ENCODE data around the gene UNC5C.

Gene UNC5C

GRCh38 chr4:95153182-95153581 is 395.6 kb downstream of the UNC5C start:
- no peaks in the 10 kb centered on the region for H3K4me1 ChIP-seq (ENCODE audit: insufficient read depth, low read length, severe bottlenecking)
- TF ChIP-seq EZH2 (IDR thresholded peaks at IDR 0.05; ENCODE audit: borderline replicate concordance, low read length) (no peak), CTCF (IDR thresholded peaks at IDR 0.05; ENCODE audit: low read length) (no peak)

GRCh38 chr4:95151255-95151654 is 397.5 kb downstream of the UNC5C start:
- Histone ChIP-seq H3K9ac (ENCODE audit: low read length) (no peak overlapping the region), H3K79me2 (ENCODE audit: insufficient read depth, low read length) (no peaks in the 10 kb centered on the region), H3F3A (ENCODE audit: insufficient read depth, low read length) (no peaks in the 10 kb centered on the region), H3K4me3 (ENCODE audit: low read depth, low read length, poor library complexity, severe bottlenecking) (no peak overlapping the region), H3K27ac (ENCODE audit: low read depth, low read length, poor library complexity, severe bottlenecking) (no peak overlapping the region), H3K27me3 (ENCODE audit: insufficient read depth, low read length) (no peaks in the 10 kb centered on the region), H3K4me2 (ENCODE audit: low read length) (no peak overlapping the region), H2AFZ (ENCODE audit: low read length) (no peak overlapping the region), H4K20me1 (ENCODE audit: insufficient read depth, low read length) (no peaks in the 10 kb centered on the region), H3K9me3 (ENCODE audit: low read length) (no peaks in the 10 kb centered on the region), H3K9me2 (ENCODE audit: low read depth, low read length) (no peaks in the 10 kb centered on the region), H3K4me1 (ENCODE audit: insufficient read depth, low read length, severe bottlenecking) (no peaks in the 10 kb centered on the region), H3K36me3 (ENCODE audit: insufficient read depth, low read length) (no peaks in the 10 kb centered on the region)
- no peak for TF ChIP-seq EZH2 (IDR thresholded peaks at IDR 0.05; ENCODE audit: borderline replicate concordance, low read length)
- no peak for TF ChIP-seq CTCF (IDR thresholded peaks at IDR 0.05; ENCODE audit: low read length)

More at GRCh38 chr4:95153182-95153581, 395.6 kb downstream of the UNC5C start:
- no peaks in the 10 kb centered on the region for H3K36me3 ChIP-seq (ENCODE audit: insufficient read depth, low read length)
- H3K9me2 ChIP-seq (ENCODE audit: low read depth, low read length): no peaks in the 10 kb centered on the region
- H3K9me3 ChIP-seq (ENCODE audit: low read length): no peaks in the 10 kb centered on the region
- H3K79me2 ChIP-seq (ENCODE audit: insufficient read depth, low read length): no peaks in the 10 kb centered on the region
- no peak overlapping the region for H3K4me2 ChIP-seq (ENCODE audit: low read length)
- no peaks in the 10 kb centered on the region for H3K27me3 ChIP-seq (ENCODE audit: insufficient read depth, low read length)
- H3K4me3 ChIP-seq (ENCODE audit: low read depth, low read length, poor library complexity, severe bottlenecking): no peak overlapping the region
- H2AFZ ChIP-seq (ENCODE audit: low read length): no peak overlapping the region
- H4K20me1 ChIP-seq (ENCODE audit: insufficient read depth, low read length): no peaks in the 10 kb centered on the region
- no peaks in the 10 kb centered on the region for H3F3A ChIP-seq (ENCODE audit: insufficient read depth, low read length)
- H3K9ac ChIP-seq (ENCODE audit: low read length): no peak overlapping the region
- no peak overlapping the region for H3K27ac ChIP-seq (ENCODE audit: low read depth, low read length, poor library complexity, severe bottlenecking)

GRCh38 chr4:95142932-95143331 is 405.8 kb downstream of the UNC5C start:
- Histone ChIP-seq H3K36me3 (ENCODE audit: insufficient read depth, low read length) (no peaks in the 10 kb centered on the region), H3K9me3 (ENCODE audit: low read length) (no peaks in the 10 kb centered on the region), H3K9ac (ENCODE audit: low read length) (no peak overlapping the region), H2AFZ (ENCODE audit: low read length) (no peak overlapping the region), H3K4me1 (ENCODE audit: insufficient read depth, low read length, severe bottlenecking) (no peaks in the 10 kb centered on the region), H3K79me2 (ENCODE audit: insufficient read depth, low read length) (no peaks in the 10 kb centered on the region), H3K4me2 (ENCODE audit: low read length) (no peak overlapping the region), H3F3A (ENCODE audit: insufficient read depth, low read length) (no peaks in the 10 kb centered on the region), H3K27ac (ENCODE audit: low read depth, low read length, poor library complexity, severe bottlenecking) (no peak overlapping the region), H3K9me2 (ENCODE audit: low read depth, low read length) (no peaks in the 10 kb centered on the region), H3K27me3 (ENCODE audit: insufficient read depth, low read length) (no peaks in the 10 kb centered on the region), H4K20me1 (ENCODE audit: insufficient read depth, low read length) (no peaks in the 10 kb centered on the region), H3K4me3 (ENCODE audit: low read depth, low read length, poor library complexity, severe bottlenecking) (no peak overlapping the region)
- TF ChIP-seq CTCF (IDR thresholded peaks at IDR 0.05; ENCODE audit: low read length) (no peak), EZH2 (IDR thresholded peaks at IDR 0.05; ENCODE audit: borderline replicate concordance, low read length) (no peak)
